ENCODE data around the gene KIAA1958. TPM values are rescaled to one million over a fixed set of nuclear protein-coding genes. Genes with fewer than 3 reads are reported as not detected.

Gene KIAA1958
- total and polyA plus RNA-seq, 8 donors: 10.5 to 15.6 (median 14.2) TPM

- H3K4me3 ChIP-seq: no peak overlapping the region
- H3K27me3 ChIP-seq: no peaks in the 10 kb centered on the region
- H3K27ac ChIP-seq: no peak overlapping the region
- H3K9me3 ChIP-seq: no peaks in the 10 kb centered on the region
- TF ChIP-seq, protein P1, sequence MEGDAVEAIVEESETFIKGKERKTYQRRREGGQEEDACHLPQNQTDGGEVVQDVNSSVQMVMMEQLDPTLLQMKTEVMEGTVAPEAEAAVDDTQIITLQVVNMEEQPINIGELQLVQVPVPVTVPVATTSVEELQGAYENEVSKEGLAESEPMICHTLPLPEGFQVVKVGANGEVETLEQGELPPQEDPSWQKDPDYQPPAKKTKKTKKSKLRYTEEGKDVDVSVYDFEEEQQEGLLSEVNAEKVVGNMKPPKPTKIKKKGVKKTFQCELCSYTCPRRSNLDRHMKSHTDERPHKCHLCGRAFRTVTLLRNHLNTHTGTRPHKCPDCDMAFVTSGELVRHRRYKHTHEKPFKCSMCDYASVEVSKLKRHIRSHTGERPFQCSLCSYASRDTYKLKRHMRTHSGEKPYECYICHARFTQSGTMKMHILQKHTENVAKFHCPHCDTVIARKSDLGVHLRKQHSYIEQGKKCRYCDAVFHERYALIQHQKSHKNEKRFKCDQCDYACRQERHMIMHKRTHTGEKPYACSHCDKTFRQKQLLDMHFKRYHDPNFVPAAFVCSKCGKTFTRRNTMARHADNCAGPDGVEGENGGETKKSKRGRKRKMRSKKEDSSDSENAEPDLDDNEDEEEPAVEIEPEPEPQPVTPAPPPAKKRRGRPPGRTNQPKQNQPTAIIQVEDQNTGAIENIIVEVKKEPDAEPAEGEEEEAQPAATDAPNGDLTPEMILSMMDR (IDR thresholded peaks at IDR 0.05): no peak
- intact Hi-C loops (cut with DNase I): no loop called here
- DNase-seq (no peak), ATAC-seq (no peak)
- H3K4me1 ChIP-seq: no peaks in the 10 kb centered on the region
- no peaks in the 10 kb centered on the region for H3K36me3 ChIP-seq
These were observed 138.4 kb downstream of the KIAA1958 start for GRCh38 chr9:112624711-112625707.

- intact Hi-C loops (cut with DNase I): no loop called here
- ATAC-seq (no peak), DNase-seq (no peak)
- no peaks in the 10 kb centered on the region for H3K27me3 ChIP-seq
- peaks cover 0 to 3% of the 10 kb centered on the region in 2 donors for H3K9me3 ChIP-seq
- H3K27ac ChIP-seq: no peak overlapping the region
- TF ChIP-seq, protein P1 (IDR thresholded peaks at IDR 0.05): no peak
- no peaks in the 10 kb centered on the region for H3K4me1 ChIP-seq
- no peaks in the 10 kb centered on the region for H3K36me3 ChIP-seq
- H3K4me3 ChIP-seq: no peak overlapping the region
These were observed 143.3 kb downstream of the KIAA1958 start for GRCh38 chr9:112629671-112630485.

- ATAC-seq: no peak
These were observed 144.9 kb downstream of the KIAA1958 start for GRCh38 chr9:112631313-112632070.

GRCh38 chr9:112640311-112640710, 153.7 kb downstream of the KIAA1958 start:
- intact Hi-C loops (cut with DNase I): no loop called here
- Histone ChIP-seq H3K4me1 (no peaks in the 10 kb centered on the region), H3K4me3 (no peak overlapping the region), H3K27me3 (no peaks in the 10 kb centered on the region), H3K36me3 (no peaks in the 10 kb centered on the region), H3K9me3 (peaks cover 6 to 16% of the 10 kb centered on the region in 2 donors), H3K27ac (no peak overlapping the region)
- no peak for DNase-seq
- TF ChIP-seq, protein P1 (IDR thresholded peaks at IDR 0.05): no peak
- no peak for ATAC-seq

More at GRCh38 chr9:112631313-112632070, 144.9 kb downstream of the KIAA1958 start:
- Histone ChIP-seq H3K4me3 (no peak overlapping the region), H3K27me3 (no peaks in the 10 kb centered on the region), H3K36me3 (no peaks in the 10 kb centered on the region), H3K9me3 (peaks cover 0 to 3% of the 10 kb centered on the region in 2 donors), H3K4me1 (no peaks in the 10 kb centered on the region), H3K27ac (no peak overlapping the region)
- intact Hi-C loops (cut with DNase I): no loop called here
- peak in 1 of 4 donors; percentile 38 for DNase-seq
- TF ChIP-seq, protein P1 (IDR thresholded peaks at IDR 0.05): no peak
